Activated effector memory CD4-positive, alpha-beta T cell treated with Interleukin-2 at 50 U/mL for 16 hours (primary cell): Measurements from ENCODE around the gene SLC25A25.
A peak's percentile ranks its signal among the peaks of the same experiment; 100 is the strongest.

Experiments
- DNase-seq: peaks from one replicate; pipeline ENCODE4 v3.0.0-alpha.2; 2020

The SLC25A25 gene

GRCh38 chr9:128077847-128078503 is 9.9 kb downstream of the SLC25A25 start:
- no peak for DNase-seq

DNA sequence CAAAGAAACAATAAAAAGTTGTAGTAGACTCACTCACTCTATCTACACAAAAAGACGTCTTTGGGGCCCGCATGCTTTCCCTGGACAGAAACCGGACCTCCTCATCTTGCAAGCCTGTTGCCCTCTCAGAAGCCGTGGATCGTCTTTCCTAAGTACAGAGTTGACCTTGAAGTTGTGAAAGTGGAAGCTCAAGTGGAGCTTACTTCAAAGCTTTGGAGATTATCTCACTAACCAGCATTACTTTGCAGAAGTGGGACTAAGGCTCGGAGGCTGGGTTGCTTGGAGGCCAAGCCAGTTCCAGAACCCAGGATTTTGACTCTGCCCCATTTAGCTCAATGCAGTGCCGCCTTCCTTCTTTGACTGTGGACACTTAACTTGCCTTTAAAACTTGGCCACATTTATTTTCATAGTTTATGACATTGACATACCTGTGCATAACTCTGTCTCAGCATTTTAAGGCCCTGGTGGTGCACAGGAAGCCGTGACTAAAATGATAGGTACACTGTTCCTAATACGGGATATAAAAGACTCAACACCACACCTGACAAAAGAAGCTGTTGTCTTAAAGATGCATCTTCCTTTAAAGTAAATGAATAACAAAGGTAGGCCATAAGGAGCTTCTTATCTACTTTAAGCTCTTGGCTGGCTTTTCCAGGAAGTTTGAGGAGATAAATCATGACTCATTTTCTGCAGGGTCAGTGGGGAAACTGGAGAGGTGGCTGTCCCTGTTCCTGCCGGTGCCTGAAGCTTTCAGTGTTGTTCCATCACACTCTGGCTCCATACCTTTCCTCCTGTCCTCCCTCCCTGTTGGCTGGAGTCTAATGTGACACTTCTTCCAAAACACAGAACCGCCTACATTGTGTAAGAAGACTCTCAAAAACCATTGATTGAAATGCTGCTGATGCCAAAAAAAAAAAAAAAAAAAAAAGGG is 10.7 kb downstream of the SLC25A25 start:
- no peak for DNase-seq

- no peak for DNase-seq
These were observed 12.2 kb downstream of the SLC25A25 start for GRCh38 chr9:128080206-128080605.

- no peak for DNase-seq
These were observed 13.0 kb downstream of the SLC25A25 start for GRCh38 chr9:128081056-128081455.

GRCh38 chr9:128082151-128082550 is 14.1 kb downstream of the SLC25A25 start:
- no peak for DNase-seq

DNA sequence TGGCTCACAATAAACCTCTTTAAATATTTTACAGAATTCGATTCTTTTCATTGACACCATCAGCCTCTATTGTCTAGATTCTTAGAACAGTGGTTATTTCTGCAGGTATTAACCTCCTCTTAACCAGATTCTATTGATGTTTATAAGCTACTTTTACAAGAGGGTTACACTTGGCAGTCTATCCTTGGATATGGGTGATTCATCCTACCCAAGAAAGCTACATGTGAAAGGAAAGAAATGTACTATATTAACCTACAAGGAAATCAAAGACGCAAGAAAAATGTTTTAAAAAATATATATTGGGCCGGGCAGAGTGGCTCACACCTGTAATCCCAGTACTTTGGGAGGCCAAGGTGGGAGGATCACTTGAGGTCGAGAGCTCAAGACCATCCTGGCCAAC is 16.7 kb downstream of the SLC25A25 start:
- DNase-seq = no peak

DNA sequence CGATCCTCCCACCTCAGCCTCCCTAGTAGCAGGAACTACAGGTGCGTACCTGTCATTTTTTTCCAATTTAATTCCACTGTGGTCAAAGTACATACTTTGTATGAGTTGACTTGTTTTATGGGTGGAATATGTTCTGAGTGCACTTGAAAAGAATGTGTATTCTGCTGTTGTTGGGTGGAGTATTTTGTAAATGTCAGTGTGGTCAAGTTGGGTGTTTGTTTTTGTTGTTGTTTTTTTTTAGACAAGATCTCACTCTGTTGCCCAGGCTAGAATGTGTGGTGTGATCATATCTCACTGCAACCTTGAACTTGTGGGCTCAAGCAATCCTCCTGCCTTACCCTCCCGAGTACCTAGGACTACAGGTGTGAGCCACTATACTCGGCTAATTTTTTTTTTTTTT is 17.9 kb downstream of the SLC25A25 start:
- no peak for DNase-seq

- DNase-seq = no peak
These were observed 19.2 kb downstream of the SLC25A25 start for GRCh38 chr9:128087262-128087661.

- DNase-seq = no peak
These were observed 20.4 kb downstream of the SLC25A25 start for GRCh38 chr9:128088253-128088945.

DNA sequence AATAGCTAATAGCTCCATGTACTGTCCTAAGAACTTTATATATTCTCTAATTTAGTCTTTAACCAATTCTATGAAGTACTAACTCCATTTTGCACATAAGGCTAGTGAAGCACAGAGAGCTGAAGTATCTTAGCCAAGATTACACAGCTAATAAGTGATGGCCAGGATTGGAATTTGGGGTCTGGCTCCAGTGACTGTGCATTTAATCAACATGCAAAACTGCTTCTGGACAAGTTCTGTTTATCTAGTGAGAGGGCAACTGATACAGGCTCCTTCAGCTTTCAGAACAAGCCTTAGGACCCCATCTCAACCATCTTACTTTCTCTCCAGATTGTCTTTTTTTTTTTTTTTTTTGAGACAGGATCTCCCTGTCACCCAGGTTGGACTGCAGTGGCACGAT is 21.3 kb downstream of the SLC25A25 start:
- no peak for DNase-seq

DNA sequence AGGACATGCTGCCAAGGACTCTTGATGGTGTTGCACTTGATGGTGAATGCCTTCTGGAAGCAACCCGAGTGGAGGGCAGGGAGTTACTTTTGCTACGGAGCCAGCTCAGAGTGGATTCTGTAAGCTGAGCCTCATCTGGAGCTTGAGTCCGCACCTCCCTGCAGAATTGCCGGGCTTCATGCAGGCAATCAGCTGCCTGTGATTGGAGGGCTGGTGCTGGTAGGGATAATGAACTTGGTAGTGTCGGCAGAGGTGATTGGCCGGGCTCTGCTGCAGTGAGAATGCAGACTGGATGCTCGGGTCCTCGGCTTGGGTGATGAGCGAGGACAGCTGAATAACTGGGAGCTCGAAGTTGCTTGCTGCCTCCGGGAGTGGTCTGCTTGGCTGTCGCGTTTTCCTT is 23.1 kb downstream of the SLC25A25 start:
- DNase-seq = no peak

- DNase-seq = no peak
These were observed 23.5 kb downstream of the SLC25A25 start for GRCh38 chr9:128091571-128091970.

GRCh38 chr9:128092199-128092977 is 24.4 kb downstream of the SLC25A25 start:
- DNase-seq = no peak

DNA sequence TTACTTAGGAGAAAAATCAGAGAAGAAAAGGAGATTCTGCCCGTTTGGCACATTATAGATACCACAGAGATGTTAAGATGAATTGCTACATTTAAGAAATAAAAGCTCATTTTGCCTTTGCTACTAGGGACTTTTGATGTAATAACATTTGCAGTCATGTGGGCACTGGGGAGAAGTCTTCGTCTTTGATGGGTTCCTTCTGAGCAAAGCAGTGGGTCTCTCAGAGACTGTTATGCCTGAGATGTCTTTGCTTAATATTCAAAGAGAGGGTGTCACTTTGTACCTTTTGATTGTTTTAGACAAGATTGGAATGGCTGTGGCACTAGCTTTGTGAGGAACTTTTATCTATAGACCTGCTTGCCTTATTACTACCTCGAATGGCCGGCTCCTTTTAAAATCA is 25.0 kb downstream of the SLC25A25 start:
- DNase-seq = no peak

- DNase-seq = peak; percentile 39
These were observed 26.3 kb downstream of the SLC25A25 start for GRCh38 chr9:128094166-128094949.

GRCh38 chr9:128094950-128095544 is 27.0 kb downstream of the SLC25A25 start:
- DNase-seq = no peak

DNA sequence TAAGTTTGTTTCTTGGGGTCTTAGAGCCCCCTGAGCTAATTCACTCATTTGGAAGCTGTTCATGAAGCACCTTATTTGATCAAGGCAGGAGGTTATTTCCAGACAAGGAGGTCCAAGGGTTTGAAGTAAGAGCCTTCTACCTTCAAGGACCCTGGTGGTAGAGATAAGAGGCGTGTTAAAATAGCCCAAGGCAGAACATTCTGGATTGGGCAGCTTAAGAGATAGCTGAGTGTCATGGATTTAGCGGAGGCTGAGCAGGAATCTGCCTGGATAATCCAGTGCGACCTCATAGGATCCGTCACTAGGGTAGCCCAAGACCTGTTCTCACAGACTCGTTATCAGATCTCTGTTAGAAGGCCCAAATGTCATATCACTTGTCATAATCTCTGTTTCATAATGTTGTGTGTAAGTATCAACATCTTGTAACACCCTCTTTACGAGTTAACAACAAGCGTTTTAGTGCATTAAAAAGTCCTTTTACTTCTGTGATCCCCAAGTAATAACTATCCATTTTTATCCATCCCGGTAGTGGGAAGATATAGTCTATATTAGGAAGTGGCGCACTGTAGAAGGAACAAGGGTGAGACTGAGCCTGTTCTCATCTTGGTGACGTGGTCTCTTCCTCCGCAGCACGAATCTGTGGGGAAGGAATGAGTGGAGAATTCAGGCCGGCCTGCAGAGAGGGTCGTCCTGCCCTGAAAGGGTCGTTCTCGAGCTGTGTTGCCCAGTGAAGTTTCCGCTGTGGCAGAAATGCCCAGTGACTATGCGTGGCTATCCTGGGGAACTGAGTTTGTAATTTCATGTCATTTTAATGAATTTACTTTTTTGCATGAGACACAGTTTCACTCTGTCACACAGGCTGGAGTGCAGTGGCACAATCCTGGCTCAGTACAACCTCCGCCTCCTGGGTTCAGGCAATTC is 28.8 kb downstream of the SLC25A25 start:
- no peak for DNase-seq

DNA sequence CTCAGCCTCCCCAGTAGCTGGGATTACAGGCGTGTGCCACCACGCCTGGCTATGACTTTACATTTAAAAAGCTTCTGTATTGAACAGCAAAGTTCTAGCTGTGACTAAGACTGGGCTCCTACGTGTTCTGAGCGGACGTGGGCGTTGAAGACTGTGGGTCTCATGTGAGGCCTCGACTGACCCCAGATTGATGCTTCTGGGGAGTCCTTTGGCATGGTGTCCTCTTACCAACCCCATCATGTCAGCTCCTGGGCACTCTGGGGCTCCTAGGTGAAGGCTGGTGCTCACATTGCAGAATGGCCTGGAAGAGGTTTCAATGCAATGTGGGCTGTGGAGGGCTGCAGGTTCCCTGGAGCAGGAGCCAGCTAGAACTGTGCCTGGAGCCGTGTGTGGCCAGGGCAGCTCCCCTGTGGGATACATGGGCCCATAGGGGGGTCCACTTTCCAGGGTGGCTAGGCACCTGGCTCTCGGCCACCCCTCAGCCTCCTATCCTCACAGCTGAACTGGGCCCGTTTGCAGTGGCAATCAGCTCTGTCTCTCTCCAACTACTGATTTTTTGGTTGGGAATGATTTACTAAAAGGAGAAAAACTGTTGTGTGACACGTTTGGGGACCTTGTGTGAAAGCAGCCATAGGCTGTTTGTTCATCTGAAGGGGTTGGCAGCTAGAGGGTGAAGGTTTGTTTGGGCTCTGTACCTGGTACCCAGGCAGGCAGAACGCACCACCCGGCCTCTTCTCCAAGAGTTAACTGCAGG is 29.7 kb downstream of the SLC25A25 start:
- peak; percentile 10 for DNase-seq
